IMR-90 (cell line): ENCODE data around the gene AFDN. TPM values are rescaled to one million over a fixed set of nuclear protein-coding genes. Genes with fewer than 3 reads are reported as not detected.

Experiments
- ATAC-seq: fragments of 200-7000 bp; cut with Tn5 transposase; 2 replicates; pipeline ENCODE4 v1.9.1; 2020; ENCODE audit warnings: low read depth, mild to moderate bottlenecking, moderate library complexity
- BruUV-seq: library from RNA; stranded (reverse); fragments of 400-500 nt; replicated peaks from 2 replicates; lab custom pipeline; 2021; lab: Mats Ljungman, UMichigan
- CTCF ChIA-PET: fragments of 300-600 bp; formaldehyde crosslinking; extraction: SDS; loops from one replicate; lab custom pipeline; 2021; ENCODE audit warnings: antibody characterized with exemption; lab: Yijun Ruan, JAX
- POLR2A ChIA-PET: fragments of 300-600 bp; sonication (Branson Sonifier 250); formaldehyde crosslinking; loops from one replicate; lab custom pipeline; 2022; ENCODE audit warnings: antibody characterized with exemption; ENCODE audit not compliant: unreplicated experiment; lab: Charles Lee
- DNase-seq: peaks from one replicate; pipeline ENCODE4 v3.0.0; 2013
- H2AFZ ChIP-seq: replicated peaks from 2 replicates; pipeline ENCODE3; 2013; ENCODE audit warnings: low read length, mild to moderate bottlenecking; ENCODE audit not compliant: poor library complexity
- H2AK5ac ChIP-seq: 2 replicates; pipeline ENCODE4 v1.6.1; 2013; ENCODE audit warnings: low read depth, low read length, inconsistent platforms
- H2AK9ac ChIP-seq: replicated peaks from 2 replicates; pipeline ENCODE3; 2013; ENCODE audit warnings: mild to moderate bottlenecking, low read depth, low read length, moderate library complexity; ENCODE audit not compliant: poor library complexity
- H2BK120ac ChIP-seq: 2 replicates; pipeline ENCODE4 v1.6.1; 2013; ENCODE audit warnings: low read depth, low read length, inconsistent platforms
- H2BK15ac ChIP-seq: 3 replicates; pipeline ENCODE4 v1.6.1; 2013; ENCODE audit warnings: low read depth, low read length, inconsistent platforms
- H2BK20ac ChIP-seq: 2 replicates; pipeline ENCODE4 v1.6.1; 2013; ENCODE audit warnings: low read depth, mild to moderate bottlenecking, inconsistent platforms, low read length, moderate library complexity
- H2BK5ac ChIP-seq: 2 replicates; pipeline ENCODE4 v1.6.1; 2013; ENCODE audit warnings: mild to moderate bottlenecking, low read depth, low read length, inconsistent platforms; ENCODE audit not compliant: poor library complexity, severe bottlenecking
- H3K14ac ChIP-seq: replicated peaks from 2 replicates; pipeline ENCODE4 v1.6.1; 2013; ENCODE audit warnings: low read depth, low read length, inconsistent platforms
- H3K18ac ChIP-seq: 2 replicates; pipeline ENCODE4 v1.6.1; 2013; ENCODE audit warnings: low read depth, low read length, control low read depth
- H3K23ac ChIP-seq: 2 replicates; pipeline ENCODE4 v1.6.1; 2013; ENCODE audit warnings: low read depth, low read length, inconsistent platforms
- H3K27ac ChIP-seq: 2 replicates; pipeline ENCODE4 v1.5.1; 2013; ENCODE audit warnings: mild to moderate bottlenecking, control low read depth, low read length; ENCODE audit not compliant: insufficient read depth
- H3K27me3 ChIP-seq: 2 replicates; pipeline ENCODE4 v1.6.1; 2013; ENCODE audit warnings: low read length; ENCODE audit not compliant: control insufficient read depth, insufficient read depth
- H3K36me3 ChIP-seq: 2 replicates; pipeline ENCODE4 v1.6.1; 2013; ENCODE audit warnings: low read length, mixed read lengths; ENCODE audit not compliant: control insufficient read depth, insufficient read depth
- H3K4ac ChIP-seq: 2 replicates; pipeline ENCODE4 v1.6.1; 2013; ENCODE audit warnings: low read depth, low read length, inconsistent platforms
- H3K4me1 ChIP-seq: 2 replicates; pipeline ENCODE4 v1.6.1; 2013; ENCODE audit warnings: low read length, mixed read lengths; ENCODE audit not compliant: control insufficient read depth, insufficient read depth
- H3K4me2 ChIP-seq: 2 replicates; pipeline ENCODE4 v1.6.1; 2013; ENCODE audit warnings: low read depth, mild to moderate bottlenecking, control low read depth, low read length, moderate library complexity
- H3K4me3 ChIP-seq: 2 replicates; pipeline ENCODE4 v1.5.1; 2013; ENCODE audit warnings: low read depth, mild to moderate bottlenecking, control low read depth, low read length, moderate library complexity; ENCODE audit not compliant: insufficient read depth
- H3K56ac ChIP-seq: 2 replicates; pipeline ENCODE4 v1.6.1; 2013; ENCODE audit warnings: low read length, inconsistent platforms; ENCODE audit not compliant: insufficient read depth; ENCODE audit errors: extremely low read depth
- H3K79me1 ChIP-seq, 2 experiments: 2 replicates each; pipeline ENCODE4 v1.6.1; 2013; ENCODE audit warnings: low read length in 2 of 2, inconsistent platforms in 1 of 2, low read depth in 1 of 2
- H3K9ac ChIP-seq: 2 replicates; pipeline ENCODE4 v1.6.1; 2013; ENCODE audit warnings: low read depth, low read length, control low read depth
- H3K9me1 ChIP-seq: 2 replicates; pipeline ENCODE4 v1.6.1; 2013; ENCODE audit warnings: low read length, inconsistent platforms; ENCODE audit not compliant: insufficient read depth
- H3K9me3 ChIP-seq: 2 replicates; pipeline ENCODE4 v1.6.1; 2013; ENCODE audit warnings: low read length; ENCODE audit not compliant: control insufficient read depth, insufficient read depth
- H4K20me1 ChIP-seq: 2 replicates; pipeline ENCODE4 v1.6.1; 2013; ENCODE audit warnings: low read length, inconsistent platforms; ENCODE audit not compliant: insufficient read depth
- H4K5ac ChIP-seq: 2 replicates; pipeline ENCODE4 v1.6.1; 2013; ENCODE audit warnings: mild to moderate bottlenecking, low read depth, low read length, control low read depth
- H4K8ac ChIP-seq, 2 experiments: 2 replicates each; pipeline ENCODE4 v1.6.1; 2013; ENCODE audit warnings: low read depth in 2 of 2, low read length in 2 of 2, control low read depth in 1 of 2, inconsistent platforms in 1 of 2
- H4K91ac ChIP-seq: 2 replicates; pipeline ENCODE4 v1.6.1; 2013; ENCODE audit warnings: low read depth, low read length, inconsistent platforms; ENCODE audit not compliant: insufficient read depth
- CEBPB ChIP-seq: IDR thresholded peaks from 2 replicates; pipeline ENCODE4 v1.6.1; 2012; ENCODE audit warnings: low read depth, low read length, improper control_type of control experiment
- MAZ ChIP-seq: IDR thresholded peaks from 2 replicates; pipeline ENCODE4 v1.6.1; 2012; ENCODE audit warnings: low read depth, mild to moderate bottlenecking, low read length, improper control_type of control experiment, moderate library complexity, borderline replicate concordance
- NFE2L2 ChIP-seq: fragments of 150-350 bp; IDR thresholded peaks from 2 replicates; pipeline ENCODE4 v1.6.1; 2016; ENCODE audit warnings: low read depth, mild to moderate bottlenecking, low read length
- RAD21 ChIP-seq: IDR thresholded peaks from 2 replicates; pipeline ENCODE4 v1.6.1; 2012; ENCODE audit warnings: low read length, improper control_type of control experiment
- RCOR1 ChIP-seq: IDR thresholded peaks from 2 replicates; pipeline ENCODE4 v1.6.1; 2012; ENCODE audit warnings: mild to moderate bottlenecking, low read length, improper control_type of control experiment; ENCODE audit not compliant: insufficient replicate concordance
- SMC3 ChIP-seq: fragments of 150-350 bp; IDR thresholded peaks from 2 replicates; pipeline ENCODE4 v1.6.1; 2016; ENCODE audit warnings: low read depth, mild to moderate bottlenecking, antibody characterized with exemption, low read length, moderate library complexity
- WGBS, 2 experiments: methylation state at CpG; one replicate each; pipeline versions ENCODE4 v1.1.5 to v1.1.7; 2013; ENCODE audit warnings: missing lambda C conversion rate in 2 of 2; ENCODE audit not compliant: insufficient read length in 1 of 2; ENCODE audit errors: extremely low coverage in 2 of 2; 5-methylcytosine and 5-hydroxymethylcytosine counted together
- dilution Hi-C: fragments of 300-500 bp; cut with HindIII; formaldehyde crosslinking; loops from one replicate; pipeline ENCODE4 v1.14.3; 2018; ENCODE audit warnings: low sequenced_read_pairs; ENCODE audit not compliant: unreplicated experiment
- in situ Hi-C: fragments of 300-500 bp; cut with MboI; formaldehyde crosslinking; loops from 3 replicates; pipeline ENCODE4 v1.14.3; 2019; ENCODE audit warnings: low sequenced_read_pairs, inconsistent platforms, mixed read lengths
- intact Hi-C: fragments of 100-400 bp; cut with micrococcal nuclease; formaldehyde crosslinking; loops from 2 replicates; pipeline ENCODE4 v1.10.0; 2022
- polyA plus RNA-seq, 3 experiments: library from polyadenylated mRNA; depleted of rRNA; stranded (reverse); fragments of >200 nt; gene quantifications; 2 replicates each; pipeline ENCODE4 v1.2.3, GENCODE V29; 2012; ENCODE audit warnings: low replicate concordance in 1 of 3
- total RNA-seq: library from RNA; depleted of rRNA; stranded (reverse); fragments of >200 nt; gene quantifications from 2 replicates; pipeline ENCODE4 v1.2.3, GENCODE V29; 2012

Gene AFDN
- total and polyA plus RNA-seq, 2 of the 4 experiments (the other 2 are of a cell fraction), result 11.6 to 20.8 TPM

GRCh38 chr6:167944130-167944529 is 117.4 kb downstream of the AFDN start:
- H2AK5ac ChIP-seq, result no peak overlapping the region
- H3K23ac ChIP-seq, result no peak overlapping the region
- no peaks in the 10 kb centered on the region for H3K9me3 ChIP-seq
- H3K9me1 ChIP-seq, result no peaks in the 10 kb centered on the region
- peaks cover 19% of the 10 kb centered on the region for H3K36me3 ChIP-seq
- H3K27me3 ChIP-seq, result no peaks in the 10 kb centered on the region
- 0 out of 2 replicates have a peak, but pooled peaks cover 2% of the 10 kb centered on the region for H3K4me1 ChIP-seq
- TF ChIP-seq NFE2L2 (no peak), SMC3 (no peak), RAD21 (no peak), CEBPB (no peak), RCOR1 (no peak), MAZ (no peak)
- no peak overlapping the region for H4K91ac ChIP-seq
- no peak overlapping the region for H3K4ac ChIP-seq
- in situ Hi-C loops, result no loop called here
- no peak overlapping the region for H2BK120ac ChIP-seq
- ChIA-PET CTCF (no interaction called here), POLR2A (no interaction called here)
- H3K9ac ChIP-seq, result no peak overlapping the region
- 100% methylated on average over 2 of the region's 4 CpGs; no CpG with 5 or more reads in 1 of the 2 experiments for WGBS, 2 experiments
- H3K79me1 ChIP-seq, result no peaks in the 10 kb centered on the region
- no peak for ATAC-seq
- dilution Hi-C loops, result no loop called here
- H3K27ac ChIP-seq, result no peak overlapping the region
- H3K4me2 ChIP-seq, result no peak overlapping the region
- intact Hi-C loops, result no loop called here
- no peaks in the 10 kb centered on the region for H4K20me1 ChIP-seq
- H3K56ac ChIP-seq, result no peak overlapping the region
- H2AFZ ChIP-seq, result no peak overlapping the region
- no peak overlapping the region for H4K8ac ChIP-seq
- no peak overlapping the region for H3K4me3 ChIP-seq
- DNase-seq, result no peak
- no TSS peak for BruUV-seq
- H2BK5ac ChIP-seq, result no peak overlapping the region
- H2AK9ac ChIP-seq, result no peak overlapping the region
- H4K5ac ChIP-seq, result no peak overlapping the region
- no peak overlapping the region for H2BK20ac ChIP-seq
- H3K14ac ChIP-seq, result no peak overlapping the region
- H3K18ac ChIP-seq, result no peak overlapping the region
- H2BK15ac ChIP-seq, result no peak overlapping the region
